NCI-H2196 treated with DMSO at 0.1 percent for 48 hours (cell line): ENCODE data around the gene AP4M1.

ENCODE experiments used
- DNase-seq: peaks from one replicate; lab custom pipeline; 2025; ENCODE audit not compliant: unreplicated experiment; lab: John Stamatoyannopoulos, UW

The AP4M1 gene

DNA sequence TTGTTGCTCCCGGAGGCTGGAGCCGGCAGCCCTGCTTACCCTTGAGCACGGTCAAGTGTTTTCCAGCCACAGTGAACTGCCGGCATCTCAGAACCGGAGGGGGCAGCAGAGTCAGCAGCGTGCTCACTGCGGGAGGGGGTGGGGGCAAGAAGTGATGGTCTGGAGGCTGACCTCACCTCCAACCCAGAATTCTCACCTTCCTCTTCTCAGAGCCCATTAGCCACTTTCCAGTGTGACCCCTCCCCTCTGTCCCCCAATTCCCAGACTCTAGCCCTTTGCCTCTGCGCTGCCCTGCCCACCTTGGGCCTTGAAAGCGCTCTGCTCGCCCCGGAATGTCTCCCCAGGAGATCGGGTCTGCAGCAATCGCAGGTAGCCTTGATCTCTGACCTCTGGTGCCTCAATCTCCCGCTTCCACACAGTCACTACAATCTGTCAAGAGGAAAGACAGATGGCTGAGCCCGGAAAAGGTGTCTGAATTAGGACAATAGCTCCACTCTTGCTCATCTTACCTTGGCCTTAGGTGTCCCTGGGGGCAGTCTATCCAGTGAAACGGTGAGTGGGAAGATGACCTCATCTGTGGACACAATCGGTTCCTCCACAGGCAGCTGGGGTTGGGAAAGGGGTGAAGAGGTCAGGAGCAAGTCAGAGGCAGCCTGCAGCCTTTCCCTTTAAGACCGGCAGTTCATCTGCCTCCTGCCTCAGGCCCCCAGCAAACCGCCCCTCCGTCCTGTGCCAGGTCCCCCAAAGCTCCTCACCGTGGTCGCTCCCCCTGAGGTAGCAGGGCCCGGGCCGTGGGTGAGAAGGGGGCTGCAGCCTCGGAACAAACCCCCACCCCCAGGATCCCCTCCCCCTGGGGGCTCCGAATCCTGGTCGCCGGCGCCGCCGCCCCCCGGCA, 56.1 kb downstream of the AP4M1 start:
- peak; percentile 39 for DNase-seq
